Psoas muscle (tissue), 8 donors: ENCODE results near the gene SCGB1D4. TPM values are rescaled to one million over a fixed set of nuclear protein-coding genes. Genes with fewer than 3 reads are reported as not detected.

Experiments
- ATAC-seq, 4 donors: fragments of 200-7000 bp; cut with Tn5 transposase; one replicate each; pipeline ENCODE4 v1.9.1; 2020; ENCODE audit warnings: moderate library complexity in 3 of 4, mild to moderate bottlenecking in 2 of 4
- DNase-seq, 2 donors: peaks; one replicate each; pipeline ENCODE4 v3.0.0-alpha.2; 2020
- H3K27ac ChIP-seq: fragments of 200-600 bp; one replicate; pipeline ENCODE4 v1.8.0; 2022
- H3K27me3 ChIP-seq, 3 donors: fragments of 200-600 bp in 1 of 3; one replicate each; pipeline versions ENCODE4 v1.6.1 to v1.8.0; 2013 to 2022; ENCODE audit warnings: low read length in 2 of 3, mild to moderate bottlenecking in 2 of 3, moderate library complexity in 1 of 3; ENCODE audit not compliant: insufficient read depth in 3 of 3
- H3K36me3 ChIP-seq, 2 donors: fragments of 200-600 bp in 1 of 2; one replicate each; pipeline versions ENCODE4 v1.6.1 to v1.8.0; 2013 to 2022; ENCODE audit warnings: low read depth in 1 of 2, mild to moderate bottlenecking in 1 of 2, moderate library complexity in 1 of 2; ENCODE audit not compliant: insufficient read depth in 1 of 2
- H3K4me1 ChIP-seq: fragments of 200-600 bp; one replicate; pipeline ENCODE4 v1.8.0; 2022
- H3K4me3 ChIP-seq: fragments of 200-600 bp; one replicate; pipeline ENCODE4 v1.8.0; 2022; ENCODE audit warnings: mild to moderate bottlenecking
- H3K9me3 ChIP-seq: fragments of 200-600 bp; one replicate; pipeline ENCODE4 v1.8.0; 2022
- CTCF ChIP-seq: fragments of 200-600 bp; IDR thresholded peaks from one replicate; pipeline ENCODE4 v1.8.0; 2022; ENCODE audit warnings: antibody characterized with exemption
- WGBS, 3 donors: extraction: QIAGEN DNeasy Blood & Tissue Kit; methylation state at CpG; one replicate each; pipeline versions ENCODE4 v1.1.6 to v1.1.7; 2013; 5-methylcytosine and 5-hydroxymethylcytosine counted together
- intact Hi-C, 2 donors: fragments of 100-400 bp; cut with DNase I; formaldehyde crosslinking; loops; one replicate each; pipeline versions ENCODE4 v1.11.0 to v1.14.2; 2022
- polyA plus RNA-seq, 3 donors: library from polyadenylated mRNA; stranded (reverse); fragments of 200-250 nt; gene quantifications; one replicate each; pipeline ENCODE4 v1.2.3, GENCODE V29; 2013
- total RNA-seq, 4 donors: library from RNA; stranded (reverse); fragmentation: NEBNext Ultra II Directional in 2 of 4; extraction: Animal tissue kit (Norgen Biotek cat#: 25700) in 2 of 4; gene quantifications; one replicate each; pipeline versions ENCODE4 v1.2.1 to v1.2.4, GENCODE V29; 2021 to 2023
- donor health status: healthy with polysubstance abuse.
- donor health status: DM: no; HTN: no; CAD: no; lungs with moderate emphysema.
- donor health status: Bipolar disorder and iron deficiency.
- donor health status: healthy.
- donor health status: DM: yes; HTN: yes; CAD: no.
- donor health status: DM: no; HTN: no; CAD: no.
- donor health status: DM: no; HTN: no; CAD: no.
- donor health status: DM: yes; HTN: yes; CAD: no.

The SCGB1D4 gene
- total and polyA plus RNA-seq, 7 donors: not detected

DNA sequence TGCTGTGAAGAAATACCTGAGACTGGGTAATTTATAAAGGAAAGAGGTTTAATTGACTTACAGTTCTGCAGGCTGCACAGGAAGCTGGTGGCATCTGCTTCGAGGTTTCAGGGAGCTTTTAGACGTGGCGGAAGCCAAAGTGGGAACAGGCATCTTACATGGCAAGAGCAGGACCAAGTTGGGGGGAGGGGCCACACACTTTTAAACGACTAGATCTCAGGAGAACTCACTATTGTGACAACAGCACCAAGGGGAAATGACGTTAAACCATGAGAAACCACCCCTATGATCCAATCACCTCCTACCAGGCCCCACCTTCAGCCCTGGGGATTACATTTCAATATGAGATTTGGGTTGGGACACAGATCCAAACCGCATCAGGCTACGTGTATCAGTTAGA lies 11.1 kb upstream of the SCGB1D4 start:
- H3K27ac ChIP-seq: no peak overlapping the region
- no peak overlapping the region for H3K4me3 ChIP-seq
- DNase-seq: no peak
- H3K27me3 ChIP-seq: peaks cover 0 to 23% (median 3%) of the 10 kb centered on the region in 3 donors
- no peak for ATAC-seq
- intact Hi-C loops: loop anchor here (2.0 to 5.0 kb wide), 5 partner anchors 73 to 138 kb away; no protein-coding TSS in a partner anchor
- H3K36me3 ChIP-seq: no peaks in the 10 kb centered on the region
- H3K9me3 ChIP-seq: no peaks in the 10 kb centered on the region
- WGBS, 3 donors: 44 to 47% (median 45%) methylated on average over 7 of the region's 7 CpGs
- TF ChIP-seq CTCF: no peak
- no peaks in the 10 kb centered on the region for H3K4me1 ChIP-seq

GRCh38 chr11:62307950-62308349 lies 9.1 kb upstream of the SCGB1D4 start:
- Histone ChIP-seq H3K4me1 (no peaks in the 10 kb centered on the region), H3K36me3 (no peaks in the 10 kb centered on the region), H3K27ac (no peak overlapping the region), H3K27me3 (peaks cover 0 to 21% (median 3%) of the 10 kb centered on the region in 3 donors), H3K9me3 (no peaks in the 10 kb centered on the region), H3K4me3 (no peak overlapping the region)
- DNase-seq (no peak), ATAC-seq (no peak)
- TF ChIP-seq CTCF: no peak
- intact Hi-C loops: loop anchor here in 1 of 2 donors (5.0 kb wide), 1 partner anchor 71 kb away; no protein-coding TSS in a partner anchor

- peaks cover 0 to 21% (median 3%) of the 10 kb centered on the region in 3 donors for H3K27me3 ChIP-seq
- H3K36me3 ChIP-seq: no peaks in the 10 kb centered on the region
- no peaks in the 10 kb centered on the region for H3K9me3 ChIP-seq
- ATAC-seq: no peak
- DNase-seq: no peak
- TF ChIP-seq CTCF: no peak
- H3K4me1 ChIP-seq: no peaks in the 10 kb centered on the region
- intact Hi-C loops: loop anchor here in 1 of 2 donors (5.0 kb wide), 1 partner anchor 69 kb away; no protein-coding TSS in a partner anchor
- no peak overlapping the region for H3K27ac ChIP-seq
- 36 to 47% (median 37%) methylated on average over 6 of the region's 6 CpGs for whole genome bisulfite sequencing, 3 donors
- H3K4me3 ChIP-seq: no peak overlapping the region
Observed at GRCh38 chr11:62306227-62306626, 7.4 kb upstream of the SCGB1D4 start.

DNA sequence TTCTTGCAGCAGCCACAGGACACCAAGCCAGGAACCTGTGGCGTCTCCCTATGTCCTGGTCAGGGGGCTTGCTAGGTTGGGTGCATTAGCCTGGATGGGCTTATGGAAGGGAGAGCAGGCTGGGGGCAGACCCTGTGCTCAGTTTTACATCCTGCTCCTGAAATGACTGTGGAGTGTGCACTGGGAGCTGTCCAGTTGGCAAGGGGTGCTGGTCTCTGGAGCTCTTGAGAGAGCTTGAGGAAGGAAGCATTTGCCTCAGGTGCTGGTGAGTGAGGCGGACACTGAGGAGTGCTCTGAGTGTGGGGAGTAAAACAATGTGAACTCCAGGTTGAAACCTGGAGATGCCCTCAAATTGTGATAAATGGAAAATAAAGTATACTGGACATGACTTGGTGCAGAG lies 3.4 kb downstream of the SCGB1D4 start:
- H3K9me3 ChIP-seq: no peaks in the 10 kb centered on the region
- ATAC-seq: no peak
- H3K4me3 ChIP-seq: no peak overlapping the region
- no peak for DNase-seq
- no peak overlapping the region for H3K27ac ChIP-seq
- H3K27me3 ChIP-seq: peaks cover 0 to 8% (median 2%) of the 10 kb centered on the region in 3 donors
- no peak for TF ChIP-seq CTCF
- WGBS, 3 donors: 42 to 53% (median 53%) methylated on average over 2 of the region's 2 CpGs
- no peaks in the 10 kb centered on the region for H3K36me3 ChIP-seq
- no peaks in the 10 kb centered on the region for H3K4me1 ChIP-seq
- intact Hi-C loops: no loop called here

GRCh38 chr11:62280452-62280851 lies 18.4 kb downstream of the SCGB1D4 start:
- no peaks in the 10 kb centered on the region for H3K36me3 ChIP-seq
- H3K9me3 ChIP-seq: no peaks in the 10 kb centered on the region
- intact Hi-C loops: no loop called here
- no peak overlapping the region for H3K4me3 ChIP-seq
- ATAC-seq (no peak), DNase-seq (no peak)
- H3K4me1 ChIP-seq: no peaks in the 10 kb centered on the region
- TF ChIP-seq CTCF: no peak
- no peak overlapping the region for H3K27ac ChIP-seq
- no peaks in the 10 kb centered on the region for H3K27me3 ChIP-seq
